AG09309 (cell line): ENCODE results near the gene GSTM5.

ENCODE experiments used
- DNase-seq: peaks from one replicate; pipeline ENCODE4 v3.0.0-alpha.2; 2010; ENCODE audit warnings: low read depth
- H3K4me3 ChIP-seq: 2 replicates; pipeline ENCODE4 v1.5.1; 2011; ENCODE audit warnings: mild to moderate bottlenecking, low read depth, low read length, moderate library complexity; ENCODE audit not compliant: control insufficient read depth
- CTCF ChIP-seq: IDR thresholded peaks from 2 replicates; pipeline ENCODE4 v1.5.1; 2011; ENCODE audit warnings: mild to moderate bottlenecking, low read depth, low read length, inconsistent platforms; ENCODE audit not compliant: insufficient read depth, control insufficient read depth; ENCODE audit errors: missing control alignments

GSTM5 gene

DNA sequence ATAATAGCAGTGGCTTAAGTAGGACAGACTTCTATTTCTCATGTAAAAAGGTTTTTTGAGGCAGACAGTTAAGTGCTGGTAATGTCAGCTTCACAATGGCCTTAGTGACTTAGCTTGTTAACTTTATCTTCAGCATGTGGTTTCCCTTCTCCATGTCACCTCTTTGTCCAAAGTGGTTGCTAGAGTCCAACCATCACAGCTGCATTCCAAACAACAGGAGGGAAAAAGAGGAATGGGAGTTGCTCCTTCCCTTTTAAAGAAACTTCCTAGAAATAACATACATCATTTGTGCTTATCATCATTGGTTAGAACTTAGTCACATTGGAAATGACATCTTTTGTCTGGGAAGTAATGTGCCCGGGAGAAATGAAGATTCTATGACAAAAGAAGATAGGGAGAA lies 9.9 kb downstream of the GSTM5 start:
- TF ChIP-seq CTCF: no peak
- no peak overlapping the region for H3K4me3 ChIP-seq
- no peak for DNase-seq

DNA sequence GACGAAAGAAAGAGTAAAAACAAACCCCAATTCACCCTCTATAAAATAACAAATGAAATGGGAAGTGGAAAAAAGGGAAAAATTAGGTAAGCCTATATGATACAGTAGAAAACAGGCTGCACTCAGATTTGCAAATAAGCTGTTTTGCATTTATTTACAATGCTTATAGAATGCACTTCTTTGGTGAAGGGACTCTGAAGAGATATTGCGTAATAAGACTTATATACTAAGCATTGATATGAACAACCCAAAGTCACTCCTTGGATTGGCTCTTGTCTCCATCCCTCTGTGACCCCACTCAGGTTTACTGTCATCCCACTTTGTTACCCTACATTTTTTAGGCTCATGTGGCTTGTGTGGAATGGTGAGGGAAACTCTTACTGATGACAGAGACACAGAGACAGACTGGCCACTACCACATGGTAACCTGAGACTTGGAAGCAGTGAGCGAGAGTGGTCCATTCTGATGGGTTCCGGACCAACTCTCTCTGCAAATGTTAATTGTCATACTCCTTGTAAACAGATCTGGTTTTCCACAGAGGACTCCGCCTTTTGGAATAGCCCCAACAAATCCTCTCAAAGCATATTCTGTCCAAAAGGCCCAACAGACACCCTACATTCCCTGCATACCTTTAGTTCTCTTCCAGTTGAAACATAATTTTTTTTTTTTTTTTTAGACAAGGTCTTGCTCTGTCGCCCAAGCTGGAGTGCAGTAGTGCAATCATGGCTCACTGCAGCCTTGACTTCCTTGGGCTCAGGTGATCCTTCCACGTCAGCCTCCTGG lies 11.0 kb downstream of the GSTM5 start:
- TF ChIP-seq CTCF: no peak
- DNase-seq: no peak
- no peak overlapping the region for H3K4me3 ChIP-seq

- no peak for TF ChIP-seq CTCF
- no peak overlapping the region for H3K4me3 ChIP-seq
- no peak for DNase-seq
Observed at GRCh38 chr1:109724933-109725332, 12.9 kb downstream of the GSTM5 start.

DNA sequence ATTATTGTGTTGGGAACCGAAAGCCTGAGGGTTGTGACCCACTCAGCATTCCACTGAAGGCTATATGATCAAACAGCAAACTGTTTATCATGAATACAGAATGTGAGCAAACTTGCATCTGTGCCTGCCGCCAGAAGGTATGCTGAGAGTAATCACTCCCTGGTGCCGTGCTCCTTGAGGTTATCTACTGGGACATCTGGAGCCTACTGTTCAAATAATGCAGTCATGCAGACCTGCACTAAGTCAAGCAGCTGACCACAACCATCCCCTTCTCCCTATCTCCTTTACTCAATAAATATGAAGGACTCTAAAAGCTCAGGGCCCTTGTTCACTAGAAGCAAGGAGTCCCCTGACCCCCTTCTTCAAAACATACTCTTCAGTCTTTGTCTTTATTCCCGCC lies 13.5 kb downstream of the GSTM5 start:
- no peak overlapping the region for H3K4me3 ChIP-seq
- TF ChIP-seq CTCF: no peak
- no peak for DNase-seq

- DNase-seq: no peak
- no peak overlapping the region for H3K4me3 ChIP-seq
- no peak for TF ChIP-seq CTCF
Observed at GRCh38 chr1:109726007-109726406, 14.0 kb downstream of the GSTM5 start.

GRCh38 chr1:109726728-109727373 lies 14.8 kb downstream of the GSTM5 start:
- no peak for DNase-seq
- H3K4me3 ChIP-seq: no peak overlapping the region
- TF ChIP-seq CTCF: no peak
